KG1 (cell line): ENCODE data around the gene CFAP61.
"Not testable (repeated sequence)": the region's sequence is repeated elsewhere in the genome, so short reads cannot be mapped to it uniquely, and the experiment has no call there.

ENCODE experiments used
- DNase-seq: peaks from one replicate; lab custom pipeline; 2025; lab: John Stamatoyannopoulos, UW

Gene CFAP61

DNA sequence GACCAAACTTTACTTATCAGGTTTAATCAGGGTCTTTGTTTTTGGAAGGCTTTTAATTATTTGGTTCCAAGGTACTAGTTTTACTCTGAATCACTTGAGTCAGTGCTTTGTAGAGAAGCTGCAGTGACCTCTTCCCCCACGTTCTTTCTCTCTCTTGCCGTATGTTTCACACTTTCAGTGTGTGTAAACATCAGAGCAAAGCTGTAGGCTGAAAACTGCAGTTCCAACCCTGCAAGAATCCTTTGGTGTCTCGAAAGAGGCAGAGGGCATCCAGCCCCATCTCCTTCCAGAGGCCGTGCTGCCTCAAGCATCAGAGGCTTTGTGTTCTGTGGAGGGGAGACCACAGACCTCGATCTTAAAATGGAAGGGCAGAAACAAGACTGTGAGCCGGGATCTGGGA, 42.1 kb downstream of the CFAP61 start:
- no peak for DNase-seq

DNA sequence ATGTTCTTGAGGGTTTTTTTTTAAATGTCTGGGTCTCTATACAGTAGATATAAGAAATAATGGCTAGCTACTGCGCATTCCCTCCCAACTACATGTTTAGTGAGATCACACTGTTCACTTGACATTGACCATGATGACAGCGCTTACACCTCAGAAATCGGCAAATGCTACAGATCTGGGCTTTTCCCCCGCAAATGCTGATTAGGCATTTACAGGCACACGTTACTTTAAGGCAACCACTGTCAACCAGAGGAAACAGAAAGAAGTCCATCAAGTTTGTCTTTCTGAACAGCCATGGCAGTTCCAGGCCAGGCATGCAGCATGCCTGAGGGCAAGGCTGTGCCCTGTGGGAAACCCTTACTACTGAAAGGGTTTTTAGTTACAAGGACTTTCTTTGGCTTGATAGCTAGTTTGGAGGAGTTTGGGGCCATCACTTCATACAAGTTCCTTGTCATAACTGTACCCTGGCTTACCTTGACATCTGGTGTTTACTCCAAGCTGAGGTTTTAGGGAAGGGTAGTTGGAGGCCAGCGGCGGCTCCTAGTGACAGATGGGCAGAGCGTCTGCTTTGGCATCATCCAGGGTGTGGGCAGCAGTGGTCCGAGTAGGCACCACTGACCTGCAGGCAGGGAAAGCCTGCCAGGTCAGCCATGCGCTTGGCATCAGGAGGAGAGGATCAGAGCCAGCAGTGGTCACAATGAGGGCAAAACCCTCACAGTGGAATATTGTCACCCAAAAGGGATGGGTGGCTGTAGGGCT, 43.0 kb downstream of the CFAP61 start:
- DNase-seq = no peak

DNA sequence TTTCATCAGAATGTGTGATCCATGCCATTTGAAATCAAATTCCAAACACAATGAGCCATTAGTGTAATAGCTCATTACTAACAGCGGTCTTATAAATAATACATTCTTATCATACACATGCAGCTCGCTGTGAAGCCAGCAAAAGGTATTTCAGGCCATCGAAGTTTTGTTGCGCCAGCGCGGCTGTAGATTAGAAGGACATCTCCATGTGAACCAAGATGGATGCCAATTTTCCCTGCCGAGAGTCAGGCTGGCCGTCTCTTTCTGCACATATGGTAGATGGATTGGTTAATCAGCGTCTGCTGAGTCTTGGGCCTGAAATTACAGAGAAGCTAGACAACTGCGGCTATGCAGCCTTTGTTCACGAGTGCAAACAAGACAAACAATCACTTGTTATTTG, 44.1 kb downstream of the CFAP61 start:
- DNase-seq = no peak

DNA sequence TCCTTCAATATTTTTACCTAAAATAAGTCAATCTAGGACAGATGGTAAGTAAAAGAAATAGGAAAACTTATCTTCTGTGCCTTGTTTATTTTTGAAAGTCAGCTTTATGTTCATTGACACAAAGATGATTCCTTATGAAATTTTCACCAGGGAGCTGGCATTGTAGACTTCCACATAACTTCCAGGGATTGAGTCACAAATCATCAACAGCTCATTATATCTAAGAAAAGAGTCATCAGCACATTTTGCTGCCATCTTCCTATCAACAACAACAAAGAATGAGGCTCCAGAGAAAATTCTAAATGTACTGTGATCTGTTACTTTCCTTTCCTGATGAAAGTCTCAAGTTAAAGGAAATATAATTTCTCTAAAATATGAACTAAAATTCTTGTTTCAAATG, 48.5 kb downstream of the CFAP61 start:
- DNase-seq = no peak

DNA sequence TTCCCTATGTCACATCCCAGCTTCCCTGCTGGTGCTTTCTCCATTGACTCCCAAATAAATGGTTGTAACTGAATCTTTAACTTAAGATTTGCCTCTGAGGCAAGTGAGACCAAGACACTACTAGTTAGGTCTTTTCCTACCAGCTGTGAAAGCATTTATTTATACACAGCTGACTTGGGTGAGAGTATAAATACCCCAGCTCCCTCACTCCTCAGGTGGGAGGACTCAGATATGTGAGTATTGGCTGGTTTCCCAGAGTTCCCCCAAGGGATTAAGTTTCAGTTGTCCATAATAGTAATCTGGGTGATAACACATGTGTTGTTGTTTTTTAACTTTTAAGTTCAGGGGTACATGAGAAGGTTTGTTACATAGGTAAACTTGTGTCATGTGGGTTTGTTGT, 49.8 kb downstream of the CFAP61 start:
- no peak for DNase-seq

DNA sequence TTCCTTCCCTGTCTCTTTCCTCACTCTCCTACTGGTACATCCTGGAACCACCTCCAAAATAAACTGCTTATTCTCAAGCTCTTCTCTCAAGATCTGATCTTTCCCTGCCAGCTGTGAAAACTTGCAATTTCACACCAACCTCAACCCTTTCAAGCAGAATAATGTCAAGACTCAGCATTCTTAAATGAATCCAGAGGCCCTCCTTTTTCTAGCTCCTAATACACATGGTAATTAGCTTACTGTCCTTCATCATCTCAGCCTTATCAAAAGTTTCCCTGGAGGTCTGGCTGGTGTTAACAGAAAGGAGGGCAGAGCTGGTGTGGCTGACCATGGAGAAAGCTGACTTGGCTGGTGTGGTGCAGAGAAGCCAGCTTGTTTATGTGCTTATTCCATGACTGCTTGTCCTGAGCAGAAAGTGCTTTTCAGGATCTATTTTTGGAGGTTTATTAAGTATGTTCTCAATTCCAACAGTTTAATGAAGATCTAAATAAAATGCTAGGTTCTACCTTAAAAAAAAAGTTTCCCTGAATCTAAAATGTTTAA, 50.5 kb downstream of the CFAP61 start:
- no peak for DNase-seq

DNA sequence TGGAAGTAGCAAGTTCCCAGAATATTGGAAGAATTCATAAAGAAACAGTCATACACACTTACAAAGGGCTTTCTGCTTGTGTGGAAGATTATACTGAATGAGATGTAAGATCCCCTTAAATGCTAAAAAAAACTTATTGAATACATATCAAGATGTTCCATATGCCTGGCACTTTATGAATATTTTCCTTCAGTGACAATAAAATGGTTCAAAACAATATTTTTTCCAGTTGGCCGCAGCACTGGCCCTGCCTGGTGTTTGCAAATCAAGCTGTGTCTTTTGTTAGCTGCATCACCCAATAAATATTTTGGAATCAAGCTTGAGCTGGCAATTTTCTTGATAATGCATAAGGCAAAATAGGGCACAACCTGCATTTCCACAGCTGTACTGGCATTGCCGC, 51.2 kb downstream of the CFAP61 start:
- DNase-seq = no peak

DNA sequence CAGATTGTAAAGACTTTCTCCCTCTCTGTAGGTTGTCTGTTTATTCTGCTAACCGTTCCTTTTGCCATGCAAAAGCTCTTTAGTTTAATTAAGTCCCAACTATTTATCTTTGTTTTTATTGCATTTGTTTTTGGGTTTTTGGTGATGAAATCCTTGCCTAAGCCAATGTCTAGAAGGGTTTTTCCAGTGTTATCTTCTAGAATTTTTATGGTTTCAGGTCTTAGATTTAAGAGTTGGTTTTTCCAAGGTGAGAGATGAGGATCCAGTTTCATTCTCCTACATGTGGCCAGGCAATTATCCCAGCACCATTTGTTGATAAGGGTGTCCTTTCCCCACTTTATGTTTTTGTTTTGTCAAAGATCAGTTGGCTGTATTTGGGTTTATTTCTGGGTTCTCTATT, 70.9 kb downstream of the CFAP61 start:
- DNase-seq = not testable (repeated sequence)

DNA sequence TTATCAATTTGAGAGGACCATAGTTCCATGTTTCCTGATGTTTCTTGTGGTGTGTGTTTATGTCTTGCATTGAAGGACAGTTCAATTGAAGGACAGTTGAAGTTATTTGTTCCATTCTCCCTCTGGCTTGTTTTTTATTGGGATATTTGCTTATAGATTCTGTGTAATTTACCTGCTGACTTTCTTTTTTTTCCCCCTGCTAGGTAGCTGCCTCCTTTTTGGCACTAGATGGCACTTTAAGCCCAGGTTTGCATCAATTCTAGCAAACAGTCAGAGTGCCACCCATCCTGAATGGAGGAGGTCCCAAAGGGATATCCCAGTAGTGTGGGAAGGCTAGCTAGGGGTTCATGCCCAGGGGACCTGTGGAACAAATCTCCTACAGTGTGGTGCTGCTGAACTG, 78.1 kb downstream of the CFAP61 start:
- DNase-seq = no peak

DNA sequence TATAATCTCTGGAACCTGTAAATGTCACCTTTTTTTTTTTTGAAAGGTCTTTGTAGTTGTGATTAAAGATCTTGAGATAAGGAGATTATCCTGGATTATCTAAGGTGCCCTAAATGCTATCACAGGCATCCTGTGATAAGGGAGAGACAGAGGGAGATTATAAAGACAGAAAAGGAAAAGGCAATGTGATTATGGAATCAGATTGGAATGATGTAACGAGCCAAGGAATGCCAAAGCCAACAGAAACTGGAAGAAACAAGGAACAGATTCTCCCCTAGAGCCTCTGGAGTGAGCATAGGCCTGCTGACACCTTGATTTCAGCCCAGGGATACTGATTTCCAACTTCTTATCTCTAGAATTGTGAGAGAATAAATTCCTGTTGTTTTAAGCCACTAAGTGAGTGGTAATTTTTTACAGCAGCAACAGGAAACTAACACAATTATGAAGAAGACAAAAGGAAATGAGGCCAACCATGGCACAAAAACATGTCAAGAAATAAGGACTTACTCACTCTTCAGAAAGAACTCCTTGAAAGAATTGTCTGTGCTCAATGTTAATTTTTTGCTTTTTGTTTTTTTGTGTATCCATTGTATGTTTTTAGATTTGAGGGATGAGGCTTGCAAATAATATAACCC, 82.7 kb downstream of the CFAP61 start:
- DNase-seq = no peak

DNA sequence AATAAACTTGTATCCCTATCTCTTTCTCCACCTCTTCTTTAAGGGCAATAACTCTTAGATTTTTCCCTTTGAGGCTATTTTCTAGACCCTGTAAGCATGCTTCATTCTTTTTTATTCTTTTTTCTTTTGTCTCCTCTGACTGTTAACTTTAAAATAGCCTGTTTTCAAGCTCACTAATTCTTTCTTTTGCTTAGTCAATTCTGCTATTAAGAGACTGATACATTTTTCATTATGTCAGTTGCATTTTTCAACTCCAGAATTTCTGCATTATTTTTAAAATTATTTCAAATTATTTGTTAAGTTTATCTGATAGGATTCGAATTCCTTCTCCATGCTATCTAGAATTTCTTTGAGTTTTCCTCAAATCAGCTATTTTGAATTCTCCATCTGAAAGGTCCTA, 84.0 kb downstream of the CFAP61 start:
- no peak for DNase-seq

DNA sequence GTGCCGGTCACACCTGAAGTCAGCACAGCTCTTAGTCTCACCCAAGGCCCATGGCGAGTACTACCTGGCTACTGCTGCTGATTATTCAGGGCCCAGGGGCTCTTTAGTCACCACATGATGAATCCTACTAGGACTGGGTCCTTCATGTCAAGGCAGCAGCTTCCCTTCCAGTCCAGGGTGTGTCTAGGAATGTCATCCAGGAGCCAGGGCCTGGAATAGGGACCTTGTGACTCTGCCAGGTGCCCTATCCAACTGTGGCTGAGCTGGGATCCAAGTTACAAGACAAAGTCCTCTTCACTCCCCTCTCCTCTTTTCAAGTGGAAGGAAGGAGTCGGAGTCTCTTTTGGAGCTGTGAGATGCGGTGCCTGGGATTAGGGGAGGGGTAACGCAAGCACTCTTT, 85.5 kb downstream of the CFAP61 start:
- DNase-seq = no peak

DNA sequence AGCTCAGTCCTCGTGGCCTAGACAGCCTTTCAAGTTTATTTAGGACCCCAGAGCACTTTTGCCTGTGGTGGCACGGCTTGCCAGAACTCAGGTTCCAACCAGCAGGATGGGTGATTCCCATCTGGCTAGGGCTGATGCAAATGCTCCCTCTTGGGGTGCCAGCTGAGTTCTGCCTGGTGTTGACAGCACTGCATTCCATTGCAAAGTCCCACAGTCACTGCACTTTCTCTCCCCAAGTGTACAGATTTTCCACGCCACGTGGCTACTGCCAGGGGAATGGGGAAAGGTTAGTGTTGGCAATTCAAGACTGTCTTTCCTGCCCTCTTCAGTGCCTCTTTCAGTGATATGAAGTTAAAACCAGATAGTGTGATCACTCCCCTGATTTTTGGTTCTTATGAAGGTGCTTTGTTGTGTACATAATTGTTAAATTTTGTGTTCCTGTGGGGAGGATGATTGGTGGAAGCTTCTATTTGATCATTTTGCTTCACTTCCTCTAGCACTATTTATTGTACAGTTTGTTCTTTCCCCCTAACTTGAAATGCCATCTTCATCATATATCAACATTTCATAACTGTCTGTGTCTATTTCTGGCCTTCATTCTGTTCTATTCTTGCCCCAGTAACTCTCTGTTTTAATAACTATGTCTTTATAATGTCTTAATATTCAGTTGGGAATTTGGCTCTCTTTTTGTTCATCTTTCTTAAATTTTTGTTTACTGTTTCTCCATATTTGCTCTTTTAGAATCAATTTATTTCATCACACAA, 86.2 kb downstream of the CFAP61 start:
- no peak for DNase-seq

DNA sequence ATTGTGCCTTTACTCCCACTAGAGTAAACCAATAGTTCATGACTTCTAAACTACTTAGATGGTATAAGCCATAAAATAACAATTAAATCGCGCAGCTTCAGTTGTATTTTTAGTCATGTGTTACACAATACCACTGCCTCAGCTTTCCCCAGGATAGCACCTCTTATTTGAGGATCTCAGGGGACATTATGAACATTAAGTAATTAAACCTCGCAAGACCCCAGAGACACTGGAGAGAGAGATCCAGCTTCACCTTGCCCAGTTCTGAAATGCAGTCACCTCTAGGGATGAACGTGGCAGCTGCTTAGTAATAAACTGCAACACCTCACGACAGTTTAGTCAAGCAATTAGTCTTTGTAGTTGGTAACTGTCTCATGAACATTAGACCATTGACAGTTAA, 87.1 kb downstream of the CFAP61 start:
- no peak for DNase-seq

DNA sequence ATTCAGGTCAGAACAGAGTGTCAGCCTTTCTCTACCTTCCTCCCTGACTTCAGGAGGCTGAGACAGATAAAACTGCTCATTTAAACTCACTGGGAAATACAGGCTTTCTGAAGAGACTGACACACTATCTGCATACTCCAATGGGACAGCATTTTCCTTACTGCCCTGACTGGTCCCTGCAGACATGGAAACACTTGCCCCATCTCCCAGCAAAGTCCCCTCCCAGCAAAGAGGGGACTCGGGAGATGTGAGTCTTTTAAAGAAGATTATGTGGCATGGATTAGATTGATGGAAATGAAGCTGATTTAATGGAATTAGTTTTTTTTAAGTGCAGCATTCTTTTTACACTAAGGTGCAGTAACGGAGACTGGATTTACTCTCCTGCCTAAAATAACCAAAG, 90.8 kb downstream of the CFAP61 start:
- no peak for DNase-seq

DNA sequence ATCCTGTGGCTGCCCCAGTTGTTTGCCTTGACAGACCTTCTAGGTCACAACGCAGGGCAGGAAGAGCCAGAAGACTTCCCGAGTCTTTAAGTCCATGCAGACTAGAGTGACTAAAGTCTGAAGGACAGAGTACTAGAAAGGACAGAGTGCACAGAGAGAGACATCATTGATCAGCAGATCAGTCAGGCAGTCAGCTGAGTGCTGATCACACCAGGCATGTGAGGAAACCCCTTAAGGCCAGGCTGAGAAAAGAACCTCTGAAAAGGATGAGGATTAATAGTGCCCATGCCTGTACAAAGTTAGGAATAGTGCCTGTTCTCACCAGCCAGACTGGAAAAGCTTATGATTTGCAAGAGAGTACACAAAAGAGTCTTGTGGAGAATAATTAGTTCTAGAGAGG, 91.3 kb downstream of the CFAP61 start:
- no peak for DNase-seq

DNA sequence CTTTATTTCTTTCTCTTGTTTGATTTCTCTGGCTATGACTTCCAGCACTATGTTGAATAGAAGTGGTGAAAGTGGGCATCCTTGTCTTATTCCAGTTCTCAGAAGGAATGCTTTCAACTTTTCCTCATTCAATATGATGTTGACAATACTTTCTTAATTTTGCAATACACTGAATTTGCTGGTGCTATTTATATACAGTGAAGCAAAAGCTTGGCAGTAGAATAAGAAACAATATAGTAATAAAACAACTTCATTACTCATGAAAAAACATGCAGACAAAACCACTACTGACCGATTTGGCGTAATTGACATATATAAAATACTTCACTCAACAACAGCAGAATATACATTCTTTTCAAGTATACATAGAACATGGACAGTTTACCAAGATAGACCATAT, 96.4 kb downstream of the CFAP61 start:
- no peak for DNase-seq

DNA sequence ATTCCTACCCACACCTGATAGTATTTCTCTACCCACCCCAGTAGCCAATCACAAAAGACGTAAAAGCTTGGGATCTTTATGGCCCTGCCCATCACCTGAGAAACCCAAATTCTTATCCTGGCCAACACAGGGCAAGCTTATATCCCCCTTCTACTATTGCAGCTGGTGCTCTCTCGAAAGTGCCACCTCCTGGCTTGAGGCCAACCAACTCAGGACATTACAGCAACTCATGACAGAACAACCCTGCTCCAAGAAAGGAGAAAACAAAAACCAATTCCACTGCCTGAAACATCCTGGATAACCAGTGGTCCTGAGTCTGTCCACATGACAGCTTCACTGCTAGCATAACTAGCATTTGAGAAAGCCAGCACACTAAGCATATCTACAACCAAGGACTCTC, 97.9 kb downstream of the CFAP61 start:
- DNase-seq = no peak

DNA sequence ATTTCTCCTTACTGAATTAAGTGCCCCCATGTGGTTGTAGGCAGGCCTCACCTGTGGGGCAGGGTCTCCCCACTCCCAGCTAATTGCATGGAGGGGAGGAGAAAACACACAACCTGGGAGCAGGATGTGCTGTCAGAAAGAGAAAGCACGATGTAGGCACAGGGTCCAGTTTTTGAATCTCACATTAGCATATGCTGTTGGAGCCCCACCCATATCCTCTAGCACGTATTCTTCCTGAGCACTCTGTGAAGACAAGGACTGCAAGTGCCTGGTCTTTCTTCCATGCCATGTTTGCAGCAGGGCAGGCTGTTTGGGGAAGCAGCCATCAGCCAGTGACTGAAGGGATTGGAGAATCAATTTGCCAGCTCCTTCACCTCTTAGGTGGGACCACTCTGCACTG, 108.2 kb downstream of the CFAP61 start:
- no peak for DNase-seq

DNA sequence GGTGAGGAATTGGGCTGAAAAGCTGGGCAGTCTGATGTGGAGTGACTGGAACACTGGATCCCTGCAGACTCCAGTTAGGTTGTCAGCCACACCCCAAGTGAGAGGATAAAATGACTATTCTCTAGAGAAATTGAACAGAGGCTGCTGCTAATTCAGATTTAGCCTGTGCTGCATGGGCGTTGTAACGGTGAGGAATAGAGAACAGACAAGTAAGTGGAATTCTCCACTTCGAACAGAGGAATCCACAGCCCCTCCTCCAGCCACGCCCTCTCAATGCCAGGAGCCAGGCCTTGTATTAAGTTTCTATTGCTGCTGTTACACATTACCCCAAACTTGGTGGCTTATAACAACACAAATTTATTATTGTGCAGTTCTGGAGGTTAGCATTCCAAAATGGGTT, 109.3 kb downstream of the CFAP61 start:
- DNase-seq = no peak

DNA sequence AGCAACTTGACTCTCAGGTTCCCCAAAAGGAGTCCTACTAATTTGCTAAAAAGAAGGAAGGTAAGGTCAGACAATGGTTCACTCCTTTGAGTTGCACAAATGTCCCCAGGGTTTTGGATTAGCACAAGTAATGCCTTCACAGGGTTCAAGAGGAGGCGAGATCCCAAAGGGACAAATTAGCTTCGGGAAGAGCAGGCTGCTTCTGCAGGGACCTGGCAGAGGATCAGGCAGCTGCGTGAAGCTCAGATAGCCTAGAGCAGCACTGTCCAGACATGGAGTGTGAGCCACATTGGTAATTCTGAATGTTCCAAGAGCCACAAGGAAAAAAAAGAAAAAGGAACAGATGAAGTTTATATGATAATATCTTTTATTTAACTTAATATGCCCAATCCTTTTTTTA, 115.4 kb downstream of the CFAP61 start:
- no peak for DNase-seq

DNA sequence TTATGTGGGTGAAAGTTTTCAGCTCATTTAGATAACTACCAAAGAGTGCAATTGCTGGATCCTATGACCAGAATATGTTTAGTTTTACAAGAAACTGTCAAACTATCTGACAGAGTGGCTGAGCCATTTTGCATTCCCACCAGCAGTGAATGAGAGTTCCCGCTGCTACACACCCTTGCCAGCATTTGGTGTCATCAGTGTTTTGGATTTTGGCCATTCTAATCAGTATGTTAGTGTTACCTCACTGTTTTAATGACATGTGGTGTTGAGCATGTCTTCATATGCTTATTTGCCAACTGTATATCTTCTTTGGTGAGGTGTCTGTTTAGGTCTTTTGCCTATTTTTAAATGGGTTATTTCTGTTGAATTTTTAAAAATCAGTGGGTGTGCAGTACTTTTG, 120.9 kb downstream of the CFAP61 start:
- DNase-seq = no peak
